Mammary epithelial cell (primary cell): ENCODE data around the gene GIT1.

Experiments
- EZH2 ChIP-seq: IDR thresholded peaks from 2 replicates; pipeline ENCODE4 v1.6.1; 2012; ENCODE audit warnings: low read length, inconsistent platforms, borderline replicate concordance
- TF ChIP-seq, protein P1 (sequence below), 2 donors: IDR thresholded peaks in 1 of 2; conservative IDR thresholded peaks in 1 of 2; 2 replicates each; pipeline ENCODE4 v1.5.1; 2011 to 2012; ENCODE audit warnings: inconsistent platforms in 2 of 2, low read length in 2 of 2, mild to moderate bottlenecking in 2 of 2, control low read depth in 1 of 2, low read depth in 1 of 2; ENCODE audit not compliant: insufficient read depth in 1 of 2; ENCODE audit errors: extremely low read depth in 1 of 2

DNA sequence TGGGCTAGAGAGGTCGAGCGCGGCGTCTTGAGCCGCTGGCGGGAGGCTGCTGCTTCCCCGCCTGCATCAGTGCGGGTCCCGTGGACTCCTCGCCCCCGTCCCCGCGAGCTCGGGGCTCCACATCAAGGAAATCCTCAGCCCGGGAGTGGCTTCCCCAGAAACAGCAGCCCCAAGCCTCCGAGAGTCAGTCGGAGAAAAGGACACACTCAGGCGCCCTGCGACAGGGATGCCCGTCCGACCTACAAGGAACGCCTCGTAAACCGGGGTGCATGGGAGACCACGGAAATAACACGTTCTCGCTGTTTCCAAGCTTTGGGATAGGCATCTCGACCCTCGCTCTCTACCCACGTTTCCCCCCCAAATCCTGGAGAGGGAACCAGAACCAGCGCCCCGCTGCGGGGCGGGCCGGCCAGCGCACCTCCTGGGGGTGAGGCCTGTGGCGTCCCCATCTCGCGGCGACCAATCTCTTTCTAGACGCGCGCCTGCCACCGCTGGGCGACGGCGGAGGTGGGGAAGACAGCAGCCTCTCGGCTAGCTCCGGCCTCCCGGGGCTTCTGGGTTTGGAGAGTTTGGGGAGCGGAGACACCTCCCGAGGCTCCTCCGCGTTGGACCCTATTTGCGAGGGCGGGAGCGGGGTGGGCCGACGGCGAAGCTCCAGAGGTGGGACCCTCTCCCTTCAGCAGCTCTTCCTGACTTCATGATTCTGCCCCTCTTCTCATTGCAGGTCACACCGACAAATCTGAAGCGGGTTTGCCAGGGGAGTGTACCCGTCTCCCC, 21.7 kb downstream of the GIT1 start:
- TF ChIP-seq, protein P1, sequence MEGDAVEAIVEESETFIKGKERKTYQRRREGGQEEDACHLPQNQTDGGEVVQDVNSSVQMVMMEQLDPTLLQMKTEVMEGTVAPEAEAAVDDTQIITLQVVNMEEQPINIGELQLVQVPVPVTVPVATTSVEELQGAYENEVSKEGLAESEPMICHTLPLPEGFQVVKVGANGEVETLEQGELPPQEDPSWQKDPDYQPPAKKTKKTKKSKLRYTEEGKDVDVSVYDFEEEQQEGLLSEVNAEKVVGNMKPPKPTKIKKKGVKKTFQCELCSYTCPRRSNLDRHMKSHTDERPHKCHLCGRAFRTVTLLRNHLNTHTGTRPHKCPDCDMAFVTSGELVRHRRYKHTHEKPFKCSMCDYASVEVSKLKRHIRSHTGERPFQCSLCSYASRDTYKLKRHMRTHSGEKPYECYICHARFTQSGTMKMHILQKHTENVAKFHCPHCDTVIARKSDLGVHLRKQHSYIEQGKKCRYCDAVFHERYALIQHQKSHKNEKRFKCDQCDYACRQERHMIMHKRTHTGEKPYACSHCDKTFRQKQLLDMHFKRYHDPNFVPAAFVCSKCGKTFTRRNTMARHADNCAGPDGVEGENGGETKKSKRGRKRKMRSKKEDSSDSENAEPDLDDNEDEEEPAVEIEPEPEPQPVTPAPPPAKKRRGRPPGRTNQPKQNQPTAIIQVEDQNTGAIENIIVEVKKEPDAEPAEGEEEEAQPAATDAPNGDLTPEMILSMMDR (conservative IDR thresholded peaks at IDR 0.05 in 1 of 2, IDR thresholded peaks at IDR 0.05 in 1 of 2; ENCODE audit: extremely low read depth in 1 of 2, insufficient read depth in 1 of 2, low read depth in 1 of 2, low read length in 2 of 2) = peak; percentile 12 to 45
- no peak for TF ChIP-seq EZH2
